ENCODE data around the gene CCNDBP1.
A peak's percentile ranks its signal among the peaks of the same experiment; 100 is the strongest.
"Not testable (repeated sequence)": the region's sequence is repeated elsewhere in the genome, so short reads cannot be mapped to it uniquely, and the experiment has no call there.

Gene CCNDBP1

GRCh38 chr15:43218908-43219706, 33.9 kb downstream of the CCNDBP1 start:
- no peak for DNase-seq

- DNase-seq, result no peak
These were observed 35.0 kb downstream of the CCNDBP1 start for GRCh38 chr15:43219929-43220928.

- DNase-seq, result no peak
These were observed 35.8 kb downstream of the CCNDBP1 start, which contains the start of gene EPB42 for GRCh38 chr15:43220991-43221403. Gene EPB42 (minus strand): TSS chr15:43221018. CDS start chr15:43220825, 193 bp downstream.

- DNase-seq, result no peak
These were observed 36.2 kb downstream of the CCNDBP1 start for GRCh38 chr15:43221422-43221821.

GRCh38 chr15:43225201-43225949, 40.2 kb downstream of the CCNDBP1 start:
- DNase-seq, result peak; percentile 41

GRCh38 chr15:43225950-43226255, 40.7 kb downstream of the CCNDBP1 start:
- not testable (repeated sequence) for DNase-seq

- no peak for DNase-seq
These were observed 41.5 kb downstream of the CCNDBP1 start for GRCh38 chr15:43226436-43227305.

- DNase-seq, result no peak
These were observed 44.8 kb downstream of the CCNDBP1 start for GRCh38 chr15:43229977-43230376.

GRCh38 chr15:43230640-43231115, 45.5 kb downstream of the CCNDBP1 start:
- no peak for DNase-seq

GRCh38 chr15:43232289-43232874, 47.2 kb downstream of the CCNDBP1 start:
- DNase-seq, result no peak

- DNase-seq, result no peak
These were observed 50.3 kb downstream of the CCNDBP1 start for GRCh38 chr15:43235536-43235935.

- DNase-seq, result no peak
These were observed 52.8 kb downstream of the CCNDBP1 start for GRCh38 chr15:43237842-43238470.

GRCh38 chr15:43238671-43239131, 53.5 kb downstream of the CCNDBP1 start:
- no peak for DNase-seq

- no peak for DNase-seq
These were observed 54.7 kb downstream of the CCNDBP1 start for GRCh38 chr15:43239732-43240491.

- no peak for DNase-seq
These were observed 55.9 kb downstream of the CCNDBP1 start for GRCh38 chr15:43241100-43241499.

GRCh38 chr15:43242616-43243015, 57.4 kb downstream of the CCNDBP1 start:
- DNase-seq, result no peak

GRCh38 chr15:43243020-43243645, 57.9 kb downstream of the CCNDBP1 start:
- DNase-seq, result no peak

- no peak for DNase-seq
These were observed 58.9 kb downstream of the CCNDBP1 start for GRCh38 chr15:43244092-43244491.

- no peak for DNase-seq
These were observed 61.1 kb downstream of the CCNDBP1 start for GRCh38 chr15:43246261-43246774.
